HepG2 (cell line): ENCODE data around the gene PANK2. TPM values are rescaled to one million over a fixed set of nuclear protein-coding genes. Genes with fewer than 3 reads are reported as not detected.
A peak's percentile ranks its signal among the peaks of the same experiment; 100 is the strongest.

Experiments
- FOXP1 ChIP-seq, 2 experiments: fragments of 450-650 bp in 1 of 2; IDR thresholded peaks; 2 replicates each; pipeline ENCODE4 v1.6.1; 2017 to 2018; ENCODE audit warnings: antibody characterized with exemption in 1 of 2
- HHEX ChIP-seq: IDR thresholded peaks from 2 replicates; pipeline ENCODE4 v1.6.1; 2016; ENCODE audit warnings: control low read depth
- HOXA9 ChIP-seq: sonication (generic); formaldehyde crosslinking; IDR thresholded peaks from 2 replicates; pipeline ENCODE4 v1.8.1; 2022; ENCODE audit warnings: missing genetic modification reagents, mild to moderate bottlenecking, moderate library complexity, borderline replicate concordance
- KDM1A ChIP-seq: IDR thresholded peaks from 2 replicates; pipeline ENCODE4 v1.6.1; 2016; ENCODE audit warnings: missing compliant biosample characterization
- POGZ ChIP-seq: sonication (generic); formaldehyde crosslinking; IDR thresholded peaks from 2 replicates; pipeline ENCODE4 v1.4.0; 2020; ENCODE audit warnings: mild to moderate bottlenecking, missing genetic modification reagents
- RARA ChIP-seq: IDR thresholded peaks from 2 replicates; pipeline ENCODE4 v1.6.1; 2016; ENCODE audit warnings: missing genetic modification reagents, missing compliant biosample characterization
- SRSF9 ChIP-seq: fragments of 200-400 bp; formaldehyde crosslinking; IDR thresholded peaks from 2 replicates; pipeline ENCODE4 v1.6.1; 2018; ENCODE audit warnings: borderline replicate concordance, mild to moderate bottlenecking, low read depth, low read length; ENCODE audit not compliant: insufficient read depth, poor library complexity, severe bottlenecking
- TEAD3 ChIP-seq: optimal IDR thresholded peaks from 2 replicates; pipeline ENCODE3; 2016; ENCODE audit warnings: borderline replicate concordance
- ZHX2 ChIP-seq, 2 experiments: sonication (generic) in 1 of 2; formaldehyde crosslinking in 1 of 2; IDR thresholded peaks; 2 replicates each; pipeline versions ENCODE4 v1.6.1 to v1.9.0; 2014 to 2022; ENCODE audit warnings: antibody characterized with exemption in 1 of 2, borderline replicate concordance in 1 of 2, inconsistent platforms in 1 of 2, low read depth in 1 of 2, missing genetic modification reagents in 1 of 2
- ZNF138 ChIP-seq: sonication (generic); formaldehyde crosslinking; IDR thresholded peaks from 2 replicates; pipeline ENCODE4 v1.5.0; 2020; ENCODE audit warnings: mild to moderate bottlenecking, low read depth, missing genetic modification reagents
- ZNF354B ChIP-seq: sonication (generic); formaldehyde crosslinking; IDR thresholded peaks from 2 replicates; pipeline ENCODE4 v1.8.0; 2022; ENCODE audit warnings: mild to moderate bottlenecking, missing genetic modification reagents
- ZNF709 ChIP-seq: sonication (generic); formaldehyde crosslinking; IDR thresholded peaks from 2 replicates; pipeline ENCODE4 v1.5.0; 2020; ENCODE audit warnings: mild to moderate bottlenecking, missing genetic modification reagents
- polyA plus RNA-seq, 8 experiments: library from polyadenylated mRNA; depleted of rRNA in 3 of 8; stranded (reverse) in 7 of 8; unstranded in 1 of 8; fragments of >200 nt; fragmentation: Illumina TruSeq in 4 of 8; extraction: Trizol in 4 of 8; gene quantifications; 2 replicates each; pipeline versions ENCODE4 v1.2.1 to v1.2.3, GENCODE V29; 2011 to 2016; ENCODE audit warnings: low read depth in 4 of 8, missing spikeins in 1 of 8, mixed read lengths in 1 of 8; ENCODE audit not compliant: insufficient read depth in 1 of 8
- total RNA-seq, 5 experiments: library from RNA; depleted of rRNA; stranded (reverse); fragments of >200 nt; fragmentation: Illumina TruSeq; extraction: Trizol; gene quantifications; 2 replicates each; pipeline ENCODE4 v1.2.3, GENCODE V29; 2016; ENCODE audit warnings: low read depth in 1 of 5

PANK2 gene
- total and polyA plus RNA-seq, 2 of the 13 experiments (the other 11 are each of a cell fraction or from before 2014, with no cell fraction given) = 39.2 to 123 TPM

GRCh38 chr20:3904224-3904623 is 15.0 kb downstream of the PANK2 start (continued):
- TF ChIP-seq ZNF354B (no peak), ZNF138 (CRISPR knock-in tag) (no peak), KDM1A (CRISPR knock-in tag) (peak; percentile 81), HHEX (CRISPR knock-in tag) (0 out of 2 replicates have a peak, but pooled peaks have one; percentile 15), SRSF9 (no peak), POGZ (CRISPR knock-in tag) (0 out of 2 replicates have a peak, but pooled peaks have one; percentile 20), FOXP1 (IDR thresholded peaks at IDR 0.05) (no peak), FOXP1 (CRISPR knock-in tag; IDR thresholded peaks at IDR 0.05) (peak; percentile 42; the same call in 1 of the 2 replicates), HOXA9 (no peak), RARA (peak; percentile 68), ZHX2 (IDR thresholded peaks at IDR 0.05; ENCODE audit: low read depth) (no peak), ZHX2 (CRISPR knock-in tag; IDR thresholded peaks at IDR 0.05; ENCODE audit: borderline replicate concordance) (0 out of 2 replicates have a peak, but pooled peaks have one; percentile 40), TEAD3 (CRISPR knock-in tag) (peak; percentile 47), ZNF709 (CRISPR knock-in tag) (no peak)
